ENCODE data around the gene EXOSC6. TPM values are rescaled to one million over a fixed set of nuclear protein-coding genes. Genes with fewer than 3 reads are reported as not detected.
"Not testable (repeated sequence)": the region's sequence is repeated elsewhere in the genome, so short reads cannot be mapped to it uniquely, and the experiment has no call there.

Gene EXOSC6
- total and polyA plus RNA-seq, 2 of the 4 experiments (the other 2 are of a cell fraction), result 5.8 to 7.0 TPM

- H4K91ac ChIP-seq (ENCODE audit: insufficient read depth, low read depth, low read length); in situ Hi-C loops (cut with MboI; ENCODE audit: low sequenced_read_pairs); H2BK20ac ChIP-seq (ENCODE audit: low read depth, low read length); CTCF ChIA-PET; H3K4me3 ChIP-seq (ENCODE audit: insufficient read depth, low read depth, low read length); DNase-seq; H3K36me3 ChIP-seq (ENCODE audit: control insufficient read depth, insufficient read depth, low read length); H3K27me3 ChIP-seq (ENCODE audit: control insufficient read depth, insufficient read depth, low read length); H2AK9ac ChIP-seq (replicated peaks; ENCODE audit: low read depth, low read length, poor library complexity); H4K8ac ChIP-seq (ENCODE audit: low read depth in 2 of 2, low read length in 2 of 2); H4K5ac ChIP-seq (ENCODE audit: low read depth, low read length); H2BK120ac ChIP-seq (ENCODE audit: low read depth, low read length); H3K18ac ChIP-seq (ENCODE audit: low read depth, low read length); intact Hi-C loops (cut with micrococcal nuclease); H3K9me1 ChIP-seq (ENCODE audit: insufficient read depth, low read length); POLR2A ChIA-PET (ENCODE audit: unreplicated experiment); H2AK5ac ChIP-seq (ENCODE audit: low read depth, low read length); H3K9me3 ChIP-seq (ENCODE audit: control insufficient read depth, insufficient read depth, low read length); dilution Hi-C loops (cut with HindIII; ENCODE audit: low sequenced_read_pairs, unreplicated experiment); H3K4ac ChIP-seq (ENCODE audit: low read depth, low read length); H2BK15ac ChIP-seq (ENCODE audit: low read depth, low read length); BruUV-seq (replicated peaks); H3K4me1 ChIP-seq (ENCODE audit: control insufficient read depth, insufficient read depth, low read length); H4K20me1 ChIP-seq (ENCODE audit: insufficient read depth, low read length); ATAC-seq (ENCODE audit: low read depth); H3K79me1 ChIP-seq (ENCODE audit: low read depth in 1 of 2, low read length in 2 of 2); H3K27ac ChIP-seq (ENCODE audit: insufficient read depth, low read length); H2AFZ ChIP-seq (replicated peaks; ENCODE audit: low read length, poor library complexity); H2BK5ac ChIP-seq (ENCODE audit: low read depth, low read length, poor library complexity, severe bottlenecking); H3K56ac ChIP-seq (ENCODE audit: extremely low read depth, insufficient read depth, low read length); H3K9ac ChIP-seq (ENCODE audit: low read depth, low read length); H3K14ac ChIP-seq (replicated peaks; ENCODE audit: low read depth, low read length); H3K4me2 ChIP-seq (ENCODE audit: low read depth, low read length); H3K23ac ChIP-seq (ENCODE audit: low read depth, low read length): not testable (repeated sequence)
- no CpG with 5 or more reads among the region's 24 CpGs for WGBS, 2 experiments (ENCODE audit: extremely low coverage in 2 of 2, insufficient read length in 1 of 2)
Measured at GRCh38 chr16:70224645-70225044, 27.1 kb downstream of the EXOSC6 start.

GRCh38 chr16:70223971-70224513 is 27.7 kb downstream of the EXOSC6 start:
- H3K4me2 ChIP-seq (ENCODE audit: low read depth, low read length); H3K27ac ChIP-seq (ENCODE audit: insufficient read depth, low read length); intact Hi-C loops (cut with micrococcal nuclease); H3K9me1 ChIP-seq (ENCODE audit: insufficient read depth, low read length); BruUV-seq (replicated peaks); H4K91ac ChIP-seq (ENCODE audit: insufficient read depth, low read depth, low read length); H4K8ac ChIP-seq (ENCODE audit: low read depth in 2 of 2, low read length in 2 of 2); DNase-seq; dilution Hi-C loops (cut with HindIII; ENCODE audit: low sequenced_read_pairs, unreplicated experiment); H3K4me3 ChIP-seq (ENCODE audit: insufficient read depth, low read depth, low read length); H3K4me1 ChIP-seq (ENCODE audit: control insufficient read depth, insufficient read depth, low read length); H2BK120ac ChIP-seq (ENCODE audit: low read depth, low read length); H3K79me1 ChIP-seq (ENCODE audit: low read depth in 1 of 2, low read length in 2 of 2); ATAC-seq (ENCODE audit: low read depth); H3K4ac ChIP-seq (ENCODE audit: low read depth, low read length); H3K56ac ChIP-seq (ENCODE audit: extremely low read depth, insufficient read depth, low read length); H3K14ac ChIP-seq (replicated peaks; ENCODE audit: low read depth, low read length); H3K9me3 ChIP-seq (ENCODE audit: control insufficient read depth, insufficient read depth, low read length); H3K23ac ChIP-seq (ENCODE audit: low read depth, low read length); H2BK20ac ChIP-seq (ENCODE audit: low read depth, low read length); H2BK15ac ChIP-seq (ENCODE audit: low read depth, low read length); in situ Hi-C loops (cut with MboI; ENCODE audit: low sequenced_read_pairs); H3K18ac ChIP-seq (ENCODE audit: low read depth, low read length); H2AK5ac ChIP-seq (ENCODE audit: low read depth, low read length); H3K9ac ChIP-seq (ENCODE audit: low read depth, low read length); POLR2A ChIA-PET (ENCODE audit: unreplicated experiment); H2BK5ac ChIP-seq (ENCODE audit: low read depth, low read length, poor library complexity, severe bottlenecking); H2AFZ ChIP-seq (replicated peaks; ENCODE audit: low read length, poor library complexity); H3K27me3 ChIP-seq (ENCODE audit: control insufficient read depth, insufficient read depth, low read length); H4K20me1 ChIP-seq (ENCODE audit: insufficient read depth, low read length); H4K5ac ChIP-seq (ENCODE audit: low read depth, low read length); H3K36me3 ChIP-seq (ENCODE audit: control insufficient read depth, insufficient read depth, low read length); CTCF ChIA-PET; H2AK9ac ChIP-seq (replicated peaks; ENCODE audit: low read depth, low read length, poor library complexity): not testable (repeated sequence)
- no CpG with 5 or more reads among the region's 3 CpGs for WGBS, 2 experiments (ENCODE audit: extremely low coverage in 2 of 2, insufficient read length in 1 of 2)

Measured in IMR-90 (cell line).